ENCODE results near the gene PDIA6. TPM values are rescaled to one million over a fixed set of nuclear protein-coding genes. Genes with fewer than 3 reads are reported as not detected.

The PDIA6 gene
- total RNA-seq, 1 experiment from 2014 or later = 149 TPM

DNA sequence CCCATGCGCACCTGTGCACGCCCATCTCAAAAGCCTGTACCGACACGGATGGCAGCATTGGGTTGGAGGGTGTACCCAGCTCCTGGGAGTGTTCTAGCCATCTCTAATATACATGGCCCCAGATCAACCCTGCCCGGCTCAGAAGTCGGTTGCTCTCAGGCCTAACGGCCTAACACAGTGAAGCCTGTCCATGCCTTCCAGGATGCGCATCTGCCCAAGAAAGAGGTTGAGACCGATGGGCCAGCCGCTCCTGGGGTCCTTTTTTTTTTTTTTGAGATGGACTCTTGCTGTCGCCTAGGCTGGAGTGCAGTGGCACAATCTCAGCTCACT is 32.1 kb downstream of the PDIA6 start (continued):
- TF ChIP-seq FOSL1 (IDR thresholded peaks at IDR 0.05; ENCODE audit: low read depth) (no peak), CEBPB (IDR thresholded peaks at IDR 0.05; ENCODE audit: low read depth) (no peak), EZH2 (IDR thresholded peaks at IDR 0.05) (no peak), YY1 (IDR thresholded peaks at IDR 0.05; ENCODE audit: extremely low read depth, insufficient replicate concordance, low read depth, low read length) (no peak), JUND (IDR thresholded peaks at IDR 0.05) (no peak), SP1 (IDR thresholded peaks at IDR 0.05; ENCODE audit: low read depth) (no peak), SIN3A (IDR thresholded peaks at IDR 0.05; ENCODE audit: low read depth) (no peak), EGR1 (IDR thresholded peaks at IDR 0.05; ENCODE audit: low read depth) (no peak)
- TF ChIP-seq, protein P1, sequence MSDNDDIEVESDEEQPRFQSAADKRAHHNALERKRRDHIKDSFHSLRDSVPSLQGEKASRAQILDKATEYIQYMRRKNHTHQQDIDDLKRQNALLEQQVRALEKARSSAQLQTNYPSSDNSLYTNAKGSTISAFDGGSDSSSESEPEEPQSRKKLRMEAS (IDR thresholded peaks at IDR 0.05) = no peak
- TF ChIP-seq, protein P2, sequence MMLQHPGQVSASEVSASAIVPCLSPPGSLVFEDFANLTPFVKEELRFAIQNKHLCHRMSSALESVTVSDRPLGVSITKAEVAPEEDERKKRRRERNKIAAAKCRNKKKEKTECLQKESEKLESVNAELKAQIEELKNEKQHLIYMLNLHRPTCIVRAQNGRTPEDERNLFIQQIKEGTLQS (IDR thresholded peaks at IDR 0.05) = no peak

DNA sequence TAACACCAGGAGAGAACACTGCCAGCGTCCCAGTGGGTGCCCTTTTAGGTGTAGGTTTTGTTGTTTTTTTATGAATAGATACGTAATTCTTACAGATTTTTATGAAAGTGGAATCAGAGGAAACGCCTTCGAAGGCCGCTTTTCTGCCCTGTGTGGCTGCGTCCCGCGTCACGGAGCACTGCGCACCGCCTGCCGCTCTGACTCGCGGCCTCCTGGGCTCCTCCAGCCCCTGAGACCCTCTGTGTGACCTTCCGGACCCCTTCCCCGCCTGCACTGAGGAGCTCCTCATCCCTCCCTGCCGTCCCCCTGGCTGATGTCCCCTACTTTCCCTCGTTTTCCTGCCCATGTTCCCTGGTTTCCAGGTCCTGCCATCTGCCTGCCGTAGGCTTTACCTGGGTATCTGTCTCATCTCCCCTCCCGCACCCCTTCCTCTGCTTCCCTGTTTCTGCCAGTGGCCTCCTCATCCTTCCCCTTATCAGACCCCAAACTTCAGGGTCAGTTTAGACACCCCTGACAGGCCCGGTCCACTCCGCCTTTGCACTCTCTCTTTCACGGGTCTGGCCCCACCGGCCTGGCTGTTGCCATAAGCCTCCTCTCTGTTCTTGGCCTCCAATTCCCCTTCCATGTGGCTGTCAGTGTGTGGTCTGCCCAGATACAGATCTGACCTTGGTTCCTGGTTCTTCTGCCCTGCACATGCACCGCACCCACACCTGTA is 32.7 kb downstream of the PDIA6 start:
- H3K9me3 ChIP-seq (ENCODE audit: control insufficient read depth in 1 of 2, insufficient read depth in 1 of 2, low read depth in 1 of 2, low read length in 2 of 2) = no peaks in the 10 kb centered on the region
- H2AFZ ChIP-seq (ENCODE audit: low read depth, low read length, poor library complexity, severe bottlenecking) = no peak overlapping the region
- ChIA-PET CTCF (no interaction called here), POLR2A (no interaction called here), RAD21 (ENCODE audit: low non-redundant PET in 1 of 2, low total read pairs in 2 of 2, uncharacterized antibody in 2 of 2, unreplicated experiment in 2 of 2) (no interaction called here)
- ATAC-seq (no peak), DNase-seq (ENCODE audit: low read depth, low spot score) (no peak)
- peaks cover 17% of the 10 kb centered on the region; the same call in 1 of the 2 replicates for H3K79me2 ChIP-seq (ENCODE audit: insufficient read depth, low read length)
- H3K4me1 ChIP-seq (ENCODE audit: control insufficient read depth in 1 of 2, insufficient read depth in 2 of 2, low read length in 2 of 2) = no peaks in the 10 kb centered on the region
- H3K9ac ChIP-seq (ENCODE audit: low read length) = no peak overlapping the region
- no peak overlapping the region for H3K27ac ChIP-seq (ENCODE audit: low read depth, low read length)
- no peak for TF ChIP-seq ZNF274 (IDR thresholded peaks at IDR 0.05; ENCODE audit: low read depth, low read length)
- TF ChIP-seq EZH2phosphoT487 (IDR thresholded peaks at IDR 0.05; ENCODE audit: borderline replicate concordance) = no peak
- TF ChIP-seq CEBPB (IDR thresholded peaks at IDR 0.05; ENCODE audit: low read depth) = no peak
- TF ChIP-seq RAD21 (IDR thresholded peaks at IDR 0.05; ENCODE audit: low read depth) = no peak
- no peak for TF ChIP-seq TCF7L2 (IDR thresholded peaks at IDR 0.05; ENCODE audit: borderline replicate concordance, extremely low read depth, insufficient read depth, insufficient read length)
- TF ChIP-seq YY1 (IDR thresholded peaks at IDR 0.05; ENCODE audit: extremely low read depth, insufficient replicate concordance, low read depth, low read length) = no peak
- TF ChIP-seq POLR2AphosphoS5 (IDR thresholded peaks at IDR 0.05; ENCODE audit: low read depth, low read length) = no peak
- TF ChIP-seq, protein P3, sequence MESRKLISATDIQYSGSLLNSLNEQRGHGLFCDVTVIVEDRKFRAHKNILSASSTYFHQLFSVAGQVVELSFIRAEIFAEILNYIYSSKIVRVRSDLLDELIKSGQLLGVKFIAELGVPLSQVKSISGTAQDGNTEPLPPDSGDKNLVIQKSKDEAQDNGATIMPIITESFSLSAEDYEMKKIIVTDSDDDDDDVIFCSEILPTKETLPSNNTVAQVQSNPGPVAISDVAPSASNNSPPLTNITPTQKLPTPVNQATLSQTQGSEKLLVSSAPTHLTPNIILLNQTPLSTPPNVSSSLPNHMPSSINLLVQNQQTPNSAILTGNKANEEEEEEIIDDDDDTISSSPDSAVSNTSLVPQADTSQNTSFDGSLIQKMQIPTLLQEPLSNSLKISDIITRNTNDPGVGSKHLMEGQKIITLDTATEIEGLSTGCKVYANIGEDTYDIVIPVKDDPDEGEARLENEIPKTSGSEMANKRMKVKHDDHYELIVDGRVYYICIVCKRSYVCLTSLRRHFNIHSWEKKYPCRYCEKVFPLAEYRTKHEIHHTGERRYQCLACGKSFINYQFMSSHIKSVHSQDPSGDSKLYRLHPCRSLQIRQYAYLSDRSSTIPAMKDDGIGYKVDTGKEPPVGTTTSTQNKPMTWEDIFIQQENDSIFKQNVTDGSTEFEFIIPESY (IDR thresholded peaks at IDR 0.05; ENCODE audit: extremely low read depth, insufficient replicate concordance, low read length) = no peak
- no peak for TF ChIP-seq FOSL1 (IDR thresholded peaks at IDR 0.05; ENCODE audit: low read depth)
- TF ChIP-seq SIN3A (IDR thresholded peaks at IDR 0.05; ENCODE audit: low read depth) = no peak
- no peak for TF ChIP-seq CBX3 (IDR thresholded peaks at IDR 0.05; ENCODE audit: low read depth)
- no peaks in the 10 kb centered on the region for H4K20me1 ChIP-seq (ENCODE audit: insufficient read depth)
- no peak overlapping the region for H3K4me2 ChIP-seq (ENCODE audit: low read length)
- no peaks in the 10 kb centered on the region for H3K9me2 ChIP-seq (ENCODE audit: insufficient read depth)
- intact Hi-C loops (cut with micrococcal nuclease) = no loop called here
- H3K4me3 ChIP-seq (replicated peaks in 1 of 2; ENCODE audit: low read depth in 1 of 2, low read length in 2 of 2) = no peak overlapping the region
- no peaks in the 10 kb centered on the region for H3K27me3 ChIP-seq (ENCODE audit: insufficient read depth, low read length)
- H3K36me3 ChIP-seq (ENCODE audit: control insufficient read depth in 1 of 2, insufficient read depth in 2 of 2, low read length in 2 of 2) = peaks cover 29 to 30% of the 10 kb centered on the region in 2 experiments; a peak in 3 of 4 replicates
- no TSS peak for BruUV-seq (replicated peaks)
